ENCODE results near the gene OVOL1.

- no peak for TF ChIP-seq MZF1 (CRISPR knock-in tag; IDR thresholded peaks at IDR 0.05; ENCODE audit: borderline replicate concordance)
- TF ChIP-seq, protein P1, sequence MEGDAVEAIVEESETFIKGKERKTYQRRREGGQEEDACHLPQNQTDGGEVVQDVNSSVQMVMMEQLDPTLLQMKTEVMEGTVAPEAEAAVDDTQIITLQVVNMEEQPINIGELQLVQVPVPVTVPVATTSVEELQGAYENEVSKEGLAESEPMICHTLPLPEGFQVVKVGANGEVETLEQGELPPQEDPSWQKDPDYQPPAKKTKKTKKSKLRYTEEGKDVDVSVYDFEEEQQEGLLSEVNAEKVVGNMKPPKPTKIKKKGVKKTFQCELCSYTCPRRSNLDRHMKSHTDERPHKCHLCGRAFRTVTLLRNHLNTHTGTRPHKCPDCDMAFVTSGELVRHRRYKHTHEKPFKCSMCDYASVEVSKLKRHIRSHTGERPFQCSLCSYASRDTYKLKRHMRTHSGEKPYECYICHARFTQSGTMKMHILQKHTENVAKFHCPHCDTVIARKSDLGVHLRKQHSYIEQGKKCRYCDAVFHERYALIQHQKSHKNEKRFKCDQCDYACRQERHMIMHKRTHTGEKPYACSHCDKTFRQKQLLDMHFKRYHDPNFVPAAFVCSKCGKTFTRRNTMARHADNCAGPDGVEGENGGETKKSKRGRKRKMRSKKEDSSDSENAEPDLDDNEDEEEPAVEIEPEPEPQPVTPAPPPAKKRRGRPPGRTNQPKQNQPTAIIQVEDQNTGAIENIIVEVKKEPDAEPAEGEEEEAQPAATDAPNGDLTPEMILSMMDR (CRISPR knock-in tag; IDR thresholded peaks at IDR 0.05), result no peak
- TF ChIP-seq, protein P2, sequence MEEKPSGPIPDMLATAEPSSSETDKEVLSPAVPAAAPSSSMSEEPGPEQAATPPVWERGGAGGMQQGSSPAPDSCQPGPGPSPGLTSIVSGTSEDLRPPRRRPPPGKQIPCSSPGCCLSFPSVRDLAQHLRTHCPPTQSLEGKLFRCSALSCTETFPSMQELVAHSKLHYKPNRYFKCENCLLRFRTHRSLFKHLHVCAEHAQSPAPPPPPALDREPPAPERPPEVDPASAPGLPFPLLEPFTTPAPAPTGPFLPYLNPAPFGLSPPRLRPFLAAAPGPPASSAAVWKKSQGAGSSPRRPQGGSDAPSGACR (CRISPR knock-in tag; IDR thresholded peaks at IDR 0.05), result no peak
These were observed 57.5 kb downstream of the OVOL1 start for GRCh38 chr11:65844231-65844872.

Measured in HepG2 (cell line).